ENCODE results near the gene AARS2. TPM values are rescaled to one million over a fixed set of nuclear protein-coding genes. Genes with fewer than 3 reads are reported as not detected.
A peak's percentile ranks its signal among the peaks of the same experiment; 100 is the strongest.

The AARS2 gene
- total and polyA plus RNA-seq, 10 of the 15 experiments (the other 5 are each of a cell fraction or from before 2014, with no cell fraction given), result 0.71 to 18.3 (median 12.7) TPM

DNA sequence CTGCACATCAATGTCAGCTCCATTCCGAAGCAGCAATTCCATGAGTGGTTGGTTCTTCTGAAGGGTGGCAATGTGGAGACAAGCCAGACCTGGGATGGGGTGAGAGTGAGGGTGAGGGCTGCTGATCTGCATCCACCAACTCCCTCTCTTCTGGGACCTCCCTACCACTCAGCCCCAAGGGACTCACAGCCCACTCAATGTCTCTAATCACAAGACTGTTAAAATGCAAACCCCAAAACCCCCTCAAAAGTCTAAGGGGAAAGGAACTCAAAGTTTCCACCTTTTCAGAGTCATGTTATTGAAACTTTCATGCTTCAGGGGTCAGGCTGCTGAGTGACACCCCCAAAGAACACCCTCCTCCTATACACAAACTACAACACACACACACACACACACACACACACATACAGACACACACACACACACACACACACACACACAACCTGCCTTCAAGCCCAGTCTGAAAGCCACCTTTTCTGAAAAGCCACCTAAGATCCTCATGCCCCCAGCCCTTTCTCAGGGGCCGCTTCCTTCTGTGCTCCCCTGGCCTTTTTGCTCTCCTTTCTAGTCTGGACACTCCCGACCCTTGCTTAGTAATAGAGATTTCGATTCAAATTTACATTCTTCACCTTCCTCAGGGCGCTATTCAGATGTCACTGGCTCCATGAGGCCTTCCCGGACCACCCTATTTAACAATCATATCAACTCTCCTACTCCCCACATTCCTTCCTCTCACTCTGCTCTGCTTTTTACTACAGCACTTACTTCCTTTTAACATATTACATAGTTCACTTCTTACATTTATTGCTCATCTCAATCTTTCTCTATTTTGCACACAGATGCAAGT, 52.5 kb downstream of the AARS2 start (continued):
- TF ChIP-seq, protein P1, sequence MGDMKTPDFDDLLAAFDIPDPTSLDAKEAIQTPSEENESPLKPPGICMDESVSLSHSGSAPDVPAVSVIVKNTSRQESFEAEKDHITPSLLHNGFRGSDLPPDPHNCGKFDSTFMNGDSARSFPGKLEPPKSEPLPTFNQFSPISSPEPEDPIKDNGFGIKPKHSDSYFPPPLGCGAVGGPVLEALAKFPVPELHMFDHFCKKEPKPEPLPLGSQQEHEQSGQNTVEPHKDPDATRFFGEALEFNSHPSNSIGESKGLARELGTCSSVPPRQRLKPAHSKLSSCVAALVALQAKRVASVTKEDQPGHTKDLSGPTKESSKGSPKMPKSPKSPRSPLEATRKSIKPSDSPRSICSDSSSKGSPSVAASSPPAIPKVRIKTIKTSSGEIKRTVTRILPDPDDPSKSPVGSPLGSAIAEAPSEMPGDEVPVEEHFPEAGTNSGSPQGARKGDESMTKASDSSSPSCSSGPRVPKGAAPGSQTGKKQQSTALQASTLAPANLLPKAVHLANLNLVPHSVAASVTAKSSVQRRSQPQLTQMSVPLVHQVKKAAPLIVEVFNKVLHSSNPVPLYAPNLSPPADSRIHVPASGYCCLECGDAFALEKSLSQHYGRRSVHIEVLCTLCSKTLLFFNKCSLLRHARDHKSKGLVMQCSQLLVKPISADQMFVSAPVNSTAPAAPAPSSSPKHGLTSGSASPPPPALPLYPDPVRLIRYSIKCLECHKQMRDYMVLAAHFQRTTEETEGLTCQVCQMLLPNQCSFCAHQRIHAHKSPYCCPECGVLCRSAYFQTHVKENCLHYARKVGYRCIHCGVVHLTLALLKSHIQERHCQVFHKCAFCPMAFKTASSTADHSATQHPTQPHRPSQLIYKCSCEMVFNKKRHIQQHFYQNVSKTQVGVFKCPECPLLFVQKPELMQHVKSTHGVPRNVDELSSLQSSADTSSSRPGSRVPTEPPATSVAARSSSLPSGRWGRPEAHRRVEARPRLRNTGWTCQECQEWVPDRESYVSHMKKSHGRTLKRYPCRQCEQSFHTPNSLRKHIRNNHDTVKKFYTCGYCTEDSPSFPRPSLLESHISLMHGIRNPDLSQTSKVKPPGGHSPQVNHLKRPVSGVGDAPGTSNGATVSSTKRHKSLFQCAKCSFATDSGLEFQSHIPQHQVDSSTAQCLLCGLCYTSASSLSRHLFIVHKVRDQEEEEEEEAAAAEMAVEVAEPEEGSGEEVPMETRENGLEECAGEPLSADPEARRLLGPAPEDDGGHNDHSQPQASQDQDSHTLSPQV (IDR thresholded peaks at IDR 0.05), result peak; percentile 73; the same call in 1 of the 2 replicates
- no peak for TF ChIP-seq JUND (IDR thresholded peaks at IDR 0.05; ENCODE audit: low read depth, low read length)
- TF ChIP-seq, protein P2, sequence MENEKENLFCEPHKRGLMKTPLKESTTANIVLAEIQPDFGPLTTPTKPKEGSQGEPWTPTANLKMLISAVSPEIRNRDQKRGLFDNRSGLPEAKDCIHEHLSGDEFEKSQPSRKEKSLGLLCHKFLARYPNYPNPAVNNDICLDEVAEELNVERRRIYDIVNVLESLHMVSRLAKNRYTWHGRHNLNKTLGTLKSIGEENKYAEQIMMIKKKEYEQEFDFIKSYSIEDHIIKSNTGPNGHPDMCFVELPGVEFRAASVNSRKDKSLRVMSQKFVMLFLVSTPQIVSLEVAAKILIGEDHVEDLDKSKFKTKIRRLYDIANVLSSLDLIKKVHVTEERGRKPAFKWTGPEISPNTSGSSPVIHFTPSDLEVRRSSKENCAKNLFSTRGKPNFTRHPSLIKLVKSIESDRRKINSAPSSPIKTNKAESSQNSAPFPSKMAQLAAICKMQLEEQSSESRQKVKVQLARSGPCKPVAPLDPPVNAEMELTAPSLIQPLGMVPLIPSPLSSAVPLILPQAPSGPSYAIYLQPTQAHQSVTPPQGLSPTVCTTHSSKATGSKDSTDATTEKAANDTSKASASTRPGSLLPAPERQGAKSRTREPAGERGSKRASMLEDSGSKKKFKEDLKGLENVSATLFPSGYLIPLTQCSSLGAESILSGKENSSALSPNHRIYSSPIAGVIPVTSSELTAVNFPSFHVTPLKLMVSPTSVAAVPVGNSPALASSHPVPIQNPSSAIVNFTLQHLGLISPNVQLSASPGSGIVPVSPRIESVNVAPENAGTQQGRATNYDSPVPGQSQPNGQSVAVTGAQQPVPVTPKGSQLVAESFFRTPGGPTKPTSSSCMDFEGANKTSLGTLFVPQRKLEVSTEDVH (IDR thresholded peaks at IDR 0.05; ENCODE audit: low read depth, partially characterized antibody), result peak; percentile 18
- TF ChIP-seq, protein P3, sequence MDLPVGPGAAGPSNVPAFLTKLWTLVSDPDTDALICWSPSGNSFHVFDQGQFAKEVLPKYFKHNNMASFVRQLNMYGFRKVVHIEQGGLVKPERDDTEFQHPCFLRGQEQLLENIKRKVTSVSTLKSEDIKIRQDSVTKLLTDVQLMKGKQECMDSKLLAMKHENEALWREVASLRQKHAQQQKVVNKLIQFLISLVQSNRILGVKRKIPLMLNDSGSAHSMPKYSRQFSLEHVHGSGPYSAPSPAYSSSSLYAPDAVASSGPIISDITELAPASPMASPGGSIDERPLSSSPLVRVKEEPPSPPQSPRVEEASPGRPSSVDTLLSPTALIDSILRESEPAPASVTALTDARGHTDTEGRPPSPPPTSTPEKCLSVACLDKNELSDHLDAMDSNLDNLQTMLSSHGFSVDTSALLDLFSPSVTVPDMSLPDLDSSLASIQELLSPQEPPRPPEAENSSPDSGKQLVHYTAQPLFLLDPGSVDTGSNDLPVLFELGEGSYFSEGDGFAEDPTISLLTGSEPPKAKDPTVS (IDR thresholded peaks at IDR 0.05; ENCODE audit: low read depth, low read length), result no peak
- TF ChIP-seq, protein P4, sequence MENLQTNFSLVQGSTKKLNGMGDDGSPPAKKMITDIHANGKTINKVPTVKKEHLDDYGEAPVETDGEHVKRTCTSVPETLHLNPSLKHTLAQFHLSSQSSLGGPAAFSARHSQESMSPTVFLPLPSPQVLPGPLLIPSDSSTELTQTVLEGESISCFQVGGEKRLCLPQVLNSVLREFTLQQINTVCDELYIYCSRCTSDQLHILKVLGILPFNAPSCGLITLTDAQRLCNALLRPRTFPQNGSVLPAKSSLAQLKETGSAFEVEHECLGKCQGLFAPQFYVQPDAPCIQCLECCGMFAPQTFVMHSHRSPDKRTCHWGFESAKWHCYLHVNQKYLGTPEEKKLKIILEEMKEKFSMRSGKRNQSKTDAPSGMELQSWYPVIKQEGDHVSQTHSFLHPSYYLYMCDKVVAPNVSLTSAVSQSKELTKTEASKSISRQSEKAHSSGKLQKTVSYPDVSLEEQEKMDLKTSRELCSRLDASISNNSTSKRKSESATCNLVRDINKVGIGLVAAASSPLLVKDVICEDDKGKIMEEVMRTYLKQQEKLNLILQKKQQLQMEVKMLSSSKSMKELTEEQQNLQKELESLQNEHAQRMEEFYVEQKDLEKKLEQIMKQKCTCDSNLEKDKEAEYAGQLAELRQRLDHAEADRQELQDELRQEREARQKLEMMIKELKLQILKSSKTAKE (IDR thresholded peaks at IDR 0.05; ENCODE audit: low read depth, poor library complexity, severe bottlenecking), result peak; percentile 93
- no peak for TF ChIP-seq TARDBP (IDR thresholded peaks at IDR 0.05; ENCODE audit: borderline replicate concordance)
- TF ChIP-seq SP1 (IDR thresholded peaks at IDR 0.05; ENCODE audit: low read depth, low read length), result no peak
- TF ChIP-seq, protein P5, sequence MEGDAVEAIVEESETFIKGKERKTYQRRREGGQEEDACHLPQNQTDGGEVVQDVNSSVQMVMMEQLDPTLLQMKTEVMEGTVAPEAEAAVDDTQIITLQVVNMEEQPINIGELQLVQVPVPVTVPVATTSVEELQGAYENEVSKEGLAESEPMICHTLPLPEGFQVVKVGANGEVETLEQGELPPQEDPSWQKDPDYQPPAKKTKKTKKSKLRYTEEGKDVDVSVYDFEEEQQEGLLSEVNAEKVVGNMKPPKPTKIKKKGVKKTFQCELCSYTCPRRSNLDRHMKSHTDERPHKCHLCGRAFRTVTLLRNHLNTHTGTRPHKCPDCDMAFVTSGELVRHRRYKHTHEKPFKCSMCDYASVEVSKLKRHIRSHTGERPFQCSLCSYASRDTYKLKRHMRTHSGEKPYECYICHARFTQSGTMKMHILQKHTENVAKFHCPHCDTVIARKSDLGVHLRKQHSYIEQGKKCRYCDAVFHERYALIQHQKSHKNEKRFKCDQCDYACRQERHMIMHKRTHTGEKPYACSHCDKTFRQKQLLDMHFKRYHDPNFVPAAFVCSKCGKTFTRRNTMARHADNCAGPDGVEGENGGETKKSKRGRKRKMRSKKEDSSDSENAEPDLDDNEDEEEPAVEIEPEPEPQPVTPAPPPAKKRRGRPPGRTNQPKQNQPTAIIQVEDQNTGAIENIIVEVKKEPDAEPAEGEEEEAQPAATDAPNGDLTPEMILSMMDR (IDR thresholded peaks at IDR 0.05 in 2 of 3, conservative IDR thresholded peaks at IDR 0.05 in 1 of 3; ENCODE audit: control insufficient read depth in 2 of 3, extremely low read depth in 1 of 3, insufficient read depth in 1 of 3, low read depth in 3 of 3, low read length in 3 of 3), result no peak
- TF ChIP-seq MXI1 (IDR thresholded peaks at IDR 0.05; ENCODE audit: low read depth, low read length), result 0 out of 2 replicates have a peak, but pooled peaks have one; percentile 4
- no peak; the same call in 1 of the 2 replicates for TF ChIP-seq PAX5 (IDR thresholded peaks at IDR 0.05; ENCODE audit: borderline replicate concordance, low read depth, low read length)
